ENCODE measurements around the gene PTPN2. TPM values are rescaled to one million over a fixed set of nuclear protein-coding genes. Genes with fewer than 3 reads are reported as not detected.

PTPN2 gene
- total RNA-seq, 2 experiments from 2014 or later, result 49.4 to 53.8 TPM

GRCh38 chr18:12867441-12868123, 16.5 kb downstream of the PTPN2 start:
- TF ChIP-seq, protein P1, sequence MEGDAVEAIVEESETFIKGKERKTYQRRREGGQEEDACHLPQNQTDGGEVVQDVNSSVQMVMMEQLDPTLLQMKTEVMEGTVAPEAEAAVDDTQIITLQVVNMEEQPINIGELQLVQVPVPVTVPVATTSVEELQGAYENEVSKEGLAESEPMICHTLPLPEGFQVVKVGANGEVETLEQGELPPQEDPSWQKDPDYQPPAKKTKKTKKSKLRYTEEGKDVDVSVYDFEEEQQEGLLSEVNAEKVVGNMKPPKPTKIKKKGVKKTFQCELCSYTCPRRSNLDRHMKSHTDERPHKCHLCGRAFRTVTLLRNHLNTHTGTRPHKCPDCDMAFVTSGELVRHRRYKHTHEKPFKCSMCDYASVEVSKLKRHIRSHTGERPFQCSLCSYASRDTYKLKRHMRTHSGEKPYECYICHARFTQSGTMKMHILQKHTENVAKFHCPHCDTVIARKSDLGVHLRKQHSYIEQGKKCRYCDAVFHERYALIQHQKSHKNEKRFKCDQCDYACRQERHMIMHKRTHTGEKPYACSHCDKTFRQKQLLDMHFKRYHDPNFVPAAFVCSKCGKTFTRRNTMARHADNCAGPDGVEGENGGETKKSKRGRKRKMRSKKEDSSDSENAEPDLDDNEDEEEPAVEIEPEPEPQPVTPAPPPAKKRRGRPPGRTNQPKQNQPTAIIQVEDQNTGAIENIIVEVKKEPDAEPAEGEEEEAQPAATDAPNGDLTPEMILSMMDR (IDR thresholded peaks at IDR 0.05), result no peak
- H3K9me3 ChIP-seq (ENCODE audit: control insufficient read depth in 1 of 2, insufficient read depth in 1 of 2, low read length in 2 of 2), result no peaks in the 10 kb centered on the region
- H3K27me3 Mint-ChIP-seq, result no peaks in the 10 kb centered on the region
- H3K4me1 Mint-ChIP-seq (ENCODE audit: low read depth), result peaks cover 45% of the 10 kb centered on the region
- no peak for ATAC-seq (ENCODE audit: poor library complexity)
- no peak overlapping the region for H3K27ac Mint-ChIP-seq
- ChIA-PET CTCF (no interaction called here), POLR2A (no interaction called here)
- peaks cover 13% of the 10 kb centered on the region for H3K36me3 Mint-ChIP-seq (ENCODE audit: low read depth)
- H3K9me3 Mint-ChIP-seq, result no peaks in the 10 kb centered on the region
- H3K4me1 ChIP-seq (ENCODE audit: insufficient read depth, low read length), result peaks cover 14% of the 10 kb centered on the region
- H3K27ac ChIP-seq (ENCODE audit: low read depth in 1 of 2, low read length in 2 of 2), result no peak overlapping the region
- DNase-seq, result no peak
- no peak overlapping the region for H3K4me3 ChIP-seq (ENCODE audit: low read length)
- H3K4me3 Mint-ChIP-seq, result no peak overlapping the region
- peaks cover 2% of the 10 kb centered on the region for H3K36me3 ChIP-seq (ENCODE audit: insufficient read depth, low read length)
- intact Hi-C loops (cut with DNase I, micrococcal nuclease), result no loop called here
- H3K27me3 ChIP-seq (ENCODE audit: control insufficient read depth in 1 of 2, insufficient read depth in 2 of 2, low read length in 2 of 2), result no peaks in the 10 kb centered on the region

DNA sequence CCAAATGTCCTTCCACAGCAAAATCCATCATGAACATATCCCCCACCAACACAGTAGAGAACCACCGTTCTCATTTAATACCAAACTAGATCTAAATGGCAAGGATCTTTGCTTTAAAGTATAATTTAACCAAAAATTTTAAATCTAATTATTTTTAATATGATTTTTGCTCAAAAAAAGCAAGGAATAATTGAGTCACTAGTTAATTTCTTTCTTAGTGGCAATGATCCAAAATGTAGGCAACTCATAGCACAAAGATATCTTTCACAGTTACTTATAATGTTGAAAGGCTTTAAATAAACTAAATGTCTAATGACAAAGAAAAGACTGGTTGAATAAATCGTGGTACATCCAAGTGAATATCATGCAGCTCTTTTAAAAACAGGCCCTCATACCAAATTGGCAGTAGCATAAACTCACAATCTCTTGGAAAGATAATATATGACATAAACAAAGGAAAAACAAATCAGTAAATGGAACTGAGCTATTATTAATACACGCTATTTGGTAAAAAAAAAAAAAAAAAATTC, 20.3 kb downstream of the PTPN2 start:
- ATAC-seq (ENCODE audit: poor library complexity) (no peak), DNase-seq (no peak)
- no peak overlapping the region for H3K27ac ChIP-seq (ENCODE audit: low read depth in 1 of 2, low read length in 2 of 2)
- POLR2A ChIA-PET, result interaction anchor here (0.9 to 2.3 kb wide), 3 partner anchors 20 to 88 kb away, joined by 3 to 8 read pairs (median 3); partner anchors contain the start of genes PTPN2 and SEH1L
- H3K9me3 ChIP-seq (ENCODE audit: control insufficient read depth in 1 of 2, insufficient read depth in 1 of 2, low read length in 2 of 2), result no peaks in the 10 kb centered on the region
- peaks cover 15% of the 10 kb centered on the region for H3K4me1 ChIP-seq (ENCODE audit: insufficient read depth, low read length)
- CTCF ChIA-PET, result interaction anchor here (2.1 kb wide), 1 partner anchor 16 kb away, joined by 6 read pairs; no protein-coding TSS in a partner anchor
- H3K36me3 Mint-ChIP-seq (ENCODE audit: low read depth), result peaks cover 18% of the 10 kb centered on the region
- H3K4me1 Mint-ChIP-seq (ENCODE audit: low read depth), result peaks cover 59% of the 10 kb centered on the region
- no peaks in the 10 kb centered on the region for H3K27me3 ChIP-seq (ENCODE audit: control insufficient read depth in 1 of 2, insufficient read depth in 2 of 2, low read length in 2 of 2)
- H3K9me3 Mint-ChIP-seq, result no peaks in the 10 kb centered on the region
- no peak overlapping the region for H3K4me3 ChIP-seq (ENCODE audit: low read length)
- no peaks in the 10 kb centered on the region for H3K36me3 ChIP-seq (ENCODE audit: insufficient read depth, low read length)
- TF ChIP-seq, protein P1 (IDR thresholded peaks at IDR 0.05), result no peak
- intact Hi-C loops (cut with DNase I, micrococcal nuclease), result no loop called here
- no peak overlapping the region for H3K27ac Mint-ChIP-seq
- no peaks in the 10 kb centered on the region for H3K27me3 Mint-ChIP-seq
- H3K4me3 Mint-ChIP-seq, result no peak overlapping the region

GRCh38 chr18:12862874-12863482, 21.1 kb downstream of the PTPN2 start:
- H3K4me3 Mint-ChIP-seq, result no peak overlapping the region

More at GRCh38 chr18:12862874-12863482, 21.1 kb downstream of the PTPN2 start:
- no peaks in the 10 kb centered on the region for H3K36me3 ChIP-seq (ENCODE audit: insufficient read depth, low read length)
- TF ChIP-seq, protein P1 (IDR thresholded peaks at IDR 0.05), result no peak
- H3K4me1 ChIP-seq (ENCODE audit: insufficient read depth, low read length), result peaks cover 15% of the 10 kb centered on the region
- H3K9me3 ChIP-seq (ENCODE audit: control insufficient read depth in 1 of 2, insufficient read depth in 1 of 2, low read length in 2 of 2), result no peaks in the 10 kb centered on the region
- no peaks in the 10 kb centered on the region for H3K27me3 ChIP-seq (ENCODE audit: control insufficient read depth in 1 of 2, insufficient read depth in 2 of 2, low read length in 2 of 2)
- Mint-ChIP-seq H3K4me1 (ENCODE audit: low read depth) (peaks cover 64% of the 10 kb centered on the region), H3K27ac (peak overlapping the region; percentile 21), H3K9me3 (no peaks in the 10 kb centered on the region), H3K36me3 (ENCODE audit: low read depth) (peaks cover 22% of the 10 kb centered on the region), H3K27me3 (no peaks in the 10 kb centered on the region)
- CTCF ChIA-PET, result interaction anchor here (0.6 to 2.1 kb wide), 2 partner anchors 15 to 816 kb away, joined by 3 to 6 read pairs; no protein-coding TSS in a partner anchor
- no peak overlapping the region for H3K4me3 ChIP-seq (ENCODE audit: low read length)
- no peak overlapping the region for H3K27ac ChIP-seq (ENCODE audit: low read depth in 1 of 2, low read length in 2 of 2)
- intact Hi-C loops (cut with DNase I, micrococcal nuclease), result no loop called here
- POLR2A ChIA-PET, result interaction anchor here (0.9 to 2.3 kb wide), 4 partner anchors 20 to 184 kb away, joined by 3 to 8 read pairs (median 3); partner anchors contain the start of genes PTPN2 and SEH1L
- no peak for ATAC-seq (ENCODE audit: poor library complexity)
- no peak for DNase-seq

Data from CD4-positive, alpha-beta T cell (primary cell).